Caco-2 (cell line): ENCODE results near the gene NMBR. TPM values are rescaled to one million over a fixed set of nuclear protein-coding genes. Genes with fewer than 3 reads are reported as not detected.

ENCODE experiments used
- BruUV-seq: library from RNA; stranded (reverse); fragments of 400-500 nt; replicated peaks from 2 replicates; lab custom pipeline; 2021; lab: Mats Ljungman, UMichigan
- CTCF ChIA-PET: fragments of 300-600 bp; sonication (Branson Sonifier 250); formaldehyde crosslinking; loops from one replicate; lab custom pipeline; 2022; ENCODE audit warnings: antibody characterized with exemption; lab: Charles Lee
- POLR2A ChIA-PET: fragments of 300-600 bp; sonication (Branson Sonifier 250); formaldehyde crosslinking; loops from one replicate; lab custom pipeline; 2022; ENCODE audit warnings: antibody characterized with exemption; lab: Charles Lee
- DNase-seq, 2 experiments: peaks; one replicate each; pipeline versions ENCODE4 v3.0.0 to v3.0.0-alpha.2; 2020 to 2022
- H3K27me3 ChIP-seq: replicated peaks from 2 replicates; pipeline ENCODE4 v1.6.0; 2011; ENCODE audit warnings: low read length; ENCODE audit not compliant: control insufficient read depth, insufficient read depth
- H3K36me3 ChIP-seq: 2 replicates; pipeline ENCODE4 v1.5.1; 2011; ENCODE audit warnings: low read length; ENCODE audit not compliant: control insufficient read depth, insufficient read depth
- H3K4me1 ChIP-seq: fragments of 250-450 bp; sonication (Bioruptor Pico); 2 replicates; pipeline ENCODE4 v1.5.1; 2020; ENCODE audit warnings: mild to moderate bottlenecking
- H3K4me3 ChIP-seq: 2 replicates; pipeline ENCODE4 v1.5.1; 2011; ENCODE audit warnings: low read depth, mild to moderate bottlenecking, control low read depth, low read length
- H3K9me3 ChIP-seq: fragments of 250-450 bp; sonication (Bioruptor Pico); 2 replicates; pipeline ENCODE4 v1.5.1; 2020; ENCODE audit warnings: mild to moderate bottlenecking, moderate library complexity
- H3K27ac Mint-ChIP-seq: one replicate; pipeline ENCODE4 v1.8.0; 2022; ENCODE audit warnings: mixed read lengths; ENCODE audit not compliant: unreplicated experiment
- H3K27me3 Mint-ChIP-seq: one replicate; pipeline ENCODE4 v1.8.0; 2022; ENCODE audit warnings: mixed read lengths; ENCODE audit not compliant: insufficient read depth, unreplicated experiment
- H3K36me3 Mint-ChIP-seq: one replicate; pipeline ENCODE4 v1.8.0; 2022; ENCODE audit warnings: mild to moderate bottlenecking, mixed read lengths; ENCODE audit not compliant: insufficient read depth, unreplicated experiment
- H3K4me1 Mint-ChIP-seq: one replicate; pipeline ENCODE4 v1.8.0; 2022; ENCODE audit warnings: low read depth, mixed read lengths; ENCODE audit not compliant: unreplicated experiment
- H3K4me3 Mint-ChIP-seq: one replicate; pipeline ENCODE4 v1.8.0; 2022; ENCODE audit warnings: mild to moderate bottlenecking, moderate library complexity, mixed read lengths; ENCODE audit not compliant: unreplicated experiment
- H3K9me3 Mint-ChIP-seq: one replicate; pipeline ENCODE4 v1.8.0; 2022; ENCODE audit warnings: mixed read lengths; ENCODE audit not compliant: unreplicated experiment
- intact Hi-C: fragments of 100-400 bp; cut with micrococcal nuclease; formaldehyde crosslinking; loops from one replicate; pipeline ENCODE4 v1.10.0; 2022; ENCODE audit not compliant: unreplicated experiment
- total RNA-seq: library from RNA; stranded (reverse); gene quantifications from 2 replicates; pipeline ENCODE4 v1.2.3, GENCODE V29; 2022
- TF ChIP-seq, protein P1 (sequence below), 2 experiments: fragments of 200-600 bp in 1 of 2; IDR thresholded peaks; 1 replicate in 1 of 2; 2 replicates in 1 of 2; pipeline versions ENCODE4 v1.5.1 to v1.8.0; 2011 to 2022; ENCODE audit warnings: antibody characterized with exemption in 1 of 2, control low read depth in 1 of 2, inconsistent platforms in 1 of 2, low read depth in 1 of 2, low read length in 1 of 2, mild to moderate bottlenecking in 1 of 2, moderate library complexity in 1 of 2; ENCODE audit not compliant: insufficient read depth in 1 of 2, severe bottlenecking in 1 of 2, unreplicated experiment in 1 of 2

Gene NMBR
- total RNA-seq, 1 experiment from 2014 or later, result not detected

DNA sequence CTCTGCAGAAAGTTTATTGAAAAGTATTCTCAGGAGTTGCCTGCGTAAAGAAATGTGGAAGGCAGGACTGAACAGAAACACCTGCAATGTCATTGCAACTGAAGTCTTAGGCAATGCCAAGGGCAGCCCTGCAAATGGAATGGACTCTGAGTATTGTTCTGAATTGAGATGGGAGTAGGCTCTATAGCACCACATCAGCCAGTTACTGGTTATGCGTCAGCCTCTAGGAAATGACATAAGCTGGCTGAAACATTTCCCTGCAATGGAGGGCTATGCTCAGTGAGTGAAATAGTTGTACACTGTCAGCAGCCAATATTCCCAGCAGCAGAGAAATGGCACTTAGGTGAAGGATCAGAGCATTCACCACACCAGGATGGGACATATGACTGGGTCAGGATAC lies 28.0 kb downstream of the NMBR start:
- H3K36me3 ChIP-seq, result no peaks in the 10 kb centered on the region
- TF ChIP-seq, protein P1, sequence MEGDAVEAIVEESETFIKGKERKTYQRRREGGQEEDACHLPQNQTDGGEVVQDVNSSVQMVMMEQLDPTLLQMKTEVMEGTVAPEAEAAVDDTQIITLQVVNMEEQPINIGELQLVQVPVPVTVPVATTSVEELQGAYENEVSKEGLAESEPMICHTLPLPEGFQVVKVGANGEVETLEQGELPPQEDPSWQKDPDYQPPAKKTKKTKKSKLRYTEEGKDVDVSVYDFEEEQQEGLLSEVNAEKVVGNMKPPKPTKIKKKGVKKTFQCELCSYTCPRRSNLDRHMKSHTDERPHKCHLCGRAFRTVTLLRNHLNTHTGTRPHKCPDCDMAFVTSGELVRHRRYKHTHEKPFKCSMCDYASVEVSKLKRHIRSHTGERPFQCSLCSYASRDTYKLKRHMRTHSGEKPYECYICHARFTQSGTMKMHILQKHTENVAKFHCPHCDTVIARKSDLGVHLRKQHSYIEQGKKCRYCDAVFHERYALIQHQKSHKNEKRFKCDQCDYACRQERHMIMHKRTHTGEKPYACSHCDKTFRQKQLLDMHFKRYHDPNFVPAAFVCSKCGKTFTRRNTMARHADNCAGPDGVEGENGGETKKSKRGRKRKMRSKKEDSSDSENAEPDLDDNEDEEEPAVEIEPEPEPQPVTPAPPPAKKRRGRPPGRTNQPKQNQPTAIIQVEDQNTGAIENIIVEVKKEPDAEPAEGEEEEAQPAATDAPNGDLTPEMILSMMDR (IDR thresholded peaks at IDR 0.05; ENCODE audit: insufficient read depth in 1 of 2, low read depth in 1 of 2, low read length in 1 of 2, severe bottlenecking in 1 of 2, unreplicated experiment in 1 of 2), result no peak
- H3K27me3 ChIP-seq, result peaks cover 1% of the 10 kb centered on the region; the same call in 1 of the 2 replicates
- Mint-ChIP-seq H3K9me3 (no peaks in the 10 kb centered on the region), H3K27ac (no peak overlapping the region), H3K4me1 (no peaks in the 10 kb centered on the region), H3K36me3 (no peaks in the 10 kb centered on the region), H3K4me3 (no peak overlapping the region), H3K27me3 (peaks cover 4% of the 10 kb centered on the region)
- no peak overlapping the region for H3K4me3 ChIP-seq
- H3K4me1 ChIP-seq, result no peaks in the 10 kb centered on the region
- POLR2A ChIA-PET, result no interaction called here
- H3K9me3 ChIP-seq, result no peaks in the 10 kb centered on the region
- CTCF ChIA-PET, result no interaction called here
- intact Hi-C loops, result loop anchor here (10.0 kb wide), 1 partner anchor 264 kb away; no protein-coding TSS in a partner anchor
- no TSS peak for BruUV-seq
- no peak for DNase-seq

DNA sequence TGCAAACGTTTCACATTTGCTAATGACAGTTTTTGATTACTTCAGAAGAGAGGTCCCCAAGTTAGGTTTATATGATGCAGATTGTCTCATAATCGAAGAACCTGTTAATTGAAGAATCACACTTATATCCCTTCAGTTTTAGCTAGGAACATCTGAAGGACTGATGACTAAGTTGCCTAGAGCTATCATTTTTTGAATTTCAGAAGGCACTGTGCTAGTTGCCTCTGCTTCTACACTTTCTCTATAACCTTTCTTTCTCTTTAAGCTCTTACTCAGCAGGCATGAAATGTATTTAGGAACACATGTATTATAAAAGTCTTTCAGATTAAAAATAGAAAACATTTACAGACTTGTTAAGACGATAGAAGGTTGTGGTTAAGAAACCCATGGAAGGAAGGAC lies 28.6 kb downstream of the NMBR start:
- intact Hi-C loops, result loop anchor here (10.0 kb wide), 1 partner anchor 264 kb away; no protein-coding TSS in a partner anchor
- Mint-ChIP-seq H3K4me3 (no peak overlapping the region), H3K27ac (no peak overlapping the region), H3K36me3 (no peaks in the 10 kb centered on the region), H3K4me1 (no peaks in the 10 kb centered on the region), H3K27me3 (no peaks in the 10 kb centered on the region), H3K9me3 (no peaks in the 10 kb centered on the region)
- ChIA-PET POLR2A (no interaction called here), CTCF (no interaction called here)
- no TSS peak for BruUV-seq
- DNase-seq, result no peak
- H3K4me3 ChIP-seq, result no peak overlapping the region
- peaks cover 1% of the 10 kb centered on the region; the same call in 1 of the 2 replicates for H3K27me3 ChIP-seq
- H3K9me3 ChIP-seq, result no peaks in the 10 kb centered on the region
- H3K4me1 ChIP-seq, result no peaks in the 10 kb centered on the region
- H3K36me3 ChIP-seq, result no peaks in the 10 kb centered on the region
- TF ChIP-seq, protein P1 (IDR thresholded peaks at IDR 0.05; ENCODE audit: insufficient read depth in 1 of 2, low read depth in 1 of 2, low read length in 1 of 2, severe bottlenecking in 1 of 2, unreplicated experiment in 1 of 2), result no peak

GRCh38 chr6:142117366-142117765 lies 29.6 kb downstream of the NMBR start:
- intact Hi-C loops, result loop anchor here (10.0 kb wide), 1 partner anchor 263 kb away; no protein-coding TSS in a partner anchor
- no TSS peak for BruUV-seq

More at GRCh38 chr6:142117366-142117765, 29.6 kb downstream of the NMBR start:
- ChIA-PET POLR2A (no interaction called here), CTCF (no interaction called here)
- Mint-ChIP-seq H3K4me3 (no peak overlapping the region), H3K27ac (no peak overlapping the region), H3K9me3 (no peaks in the 10 kb centered on the region), H3K27me3 (no peaks in the 10 kb centered on the region), H3K36me3 (no peaks in the 10 kb centered on the region), H3K4me1 (no peaks in the 10 kb centered on the region)
- TF ChIP-seq, protein P1 (IDR thresholded peaks at IDR 0.05; ENCODE audit: insufficient read depth in 1 of 2, low read depth in 1 of 2, low read length in 1 of 2, severe bottlenecking in 1 of 2, unreplicated experiment in 1 of 2), result no peak
- no peaks in the 10 kb centered on the region for H3K9me3 ChIP-seq
- DNase-seq, result no peak
- no peaks in the 10 kb centered on the region for H3K36me3 ChIP-seq
- H3K4me1 ChIP-seq, result no peaks in the 10 kb centered on the region
- peaks cover 1% of the 10 kb centered on the region; the same call in 1 of the 2 replicates for H3K27me3 ChIP-seq
- no peak overlapping the region for H3K4me3 ChIP-seq
